ENCODE measurements around the gene FAM177A1. TPM values are rescaled to one million over a fixed set of nuclear protein-coding genes. Genes with fewer than 3 reads are reported as not detected.

Gene FAM177A1
- total and polyA plus RNA-seq, 10 donors, result 17.5 to 47.0 (median 25.6) TPM

- Histone ChIP-seq H3K4me1 (no peaks in the 10 kb centered on the region), H3K4me3 (no peak overlapping the region), H3K9me3 (no peaks in the 10 kb centered on the region), H3K36me3 (peaks cover 0 to 94% (median 44%) of the 10 kb centered on the region in 6 donors), H3K27ac (no peak overlapping the region), H3K27me3 (replicated peaks in 1 of 7) (no peaks in the 10 kb centered on the region)
- TF ChIP-seq POLR2A (IDR thresholded peaks at IDR 0.05) (no peak), POLR2AphosphoS5 (IDR thresholded peaks at IDR 0.05) (no peak), CTCF (IDR thresholded peaks at IDR 0.05 in 8 of 11, conservative IDR thresholded peaks at IDR 0.05 in 3 of 11) (no peak)
- intact Hi-C loops (cut with DNase I; ENCODE audit: low total_unique reads), result no loop called here
- DNase-seq, result no peak
- 74 to 100% (median 95%) methylated on average over 1 of the region's 1 CpG for whole genome bisulfite sequencing, 5 donors
These were observed 41.2 kb upstream of the FAM177A1 start for GRCh38 chr14:35004839-35005238.

GRCh38 chr14:35016568-35016967, 29.5 kb upstream of the FAM177A1 start:
- Histone ChIP-seq H3K4me1 (peaks cover 0 to 8% (median 0%) of the 10 kb centered on the region in 6 donors), H3K27me3 (replicated peaks in 1 of 7) (no peaks in the 10 kb centered on the region), H3K4me3 (no peak overlapping the region), H3K36me3 (peaks cover 0 to 100% (median 82%) of the 10 kb centered on the region in 6 donors), H3K27ac (no peak overlapping the region), H3K9me3 (no peaks in the 10 kb centered on the region)
- intact Hi-C loops (cut with DNase I; ENCODE audit: low total_unique reads), result no loop called here
- no peak for TF ChIP-seq POLR2A (IDR thresholded peaks at IDR 0.05)
- no peak for TF ChIP-seq CTCF (IDR thresholded peaks at IDR 0.05 in 8 of 11, conservative IDR thresholded peaks at IDR 0.05 in 3 of 11)
- no peak for TF ChIP-seq POLR2AphosphoS5 (IDR thresholded peaks at IDR 0.05)
- 100% methylated on average over 1 of the region's 1 CpG for WGBS, 5 donors
- no peak for DNase-seq

GRCh38 chr14:35020713-35021112, 25.4 kb upstream of the FAM177A1 start:
- 55 to 68% (median 58%) methylated on average over 4 of the region's 4 CpGs for WGBS, 5 donors
- peaks cover 0 to 8% (median 0%) of the 10 kb centered on the region in 6 donors for H3K4me1 ChIP-seq
- no peaks in the 10 kb centered on the region for H3K27me3 ChIP-seq (replicated peaks in 1 of 7)
- peaks cover 0 to 100% (median 79%) of the 10 kb centered on the region in 6 donors for H3K36me3 ChIP-seq
- peak overlapping the region in 1 of 8 donors; percentile 26 for H3K27ac ChIP-seq
- intact Hi-C loops (cut with DNase I; ENCODE audit: low total_unique reads), result no loop called here
- TF ChIP-seq POLR2A (IDR thresholded peaks at IDR 0.05), result no peak
- no peak for TF ChIP-seq POLR2AphosphoS5 (IDR thresholded peaks at IDR 0.05)
- no peak for TF ChIP-seq CTCF (IDR thresholded peaks at IDR 0.05 in 8 of 11, conservative IDR thresholded peaks at IDR 0.05 in 3 of 11)
- no peak for DNase-seq
- H3K4me3 ChIP-seq, result no peak overlapping the region
- H3K9me3 ChIP-seq, result no peaks in the 10 kb centered on the region

- peaks cover 0 to 100% (median 83%) of the 10 kb centered on the region in 6 donors for H3K36me3 ChIP-seq
- TF ChIP-seq POLR2AphosphoS5 (IDR thresholded peaks at IDR 0.05) (no peak), POLR2A (IDR thresholded peaks at IDR 0.05) (no peak), CTCF (IDR thresholded peaks at IDR 0.05 in 8 of 11, conservative IDR thresholded peaks at IDR 0.05 in 3 of 11) (no peak)
- H3K4me1 ChIP-seq, result no peaks in the 10 kb centered on the region
- no peak overlapping the region for H3K27ac ChIP-seq
- DNase-seq, result no peak
- H3K4me3 ChIP-seq, result no peak overlapping the region
- H3K27me3 ChIP-seq (replicated peaks in 1 of 7), result no peaks in the 10 kb centered on the region
- 95 to 100% (median 97%) methylated on average over 2 of the region's 2 CpGs for WGBS, 5 donors
- intact Hi-C loops (cut with DNase I; ENCODE audit: low total_unique reads), result no loop called here
- peaks cover 0 to 11% (median 9%) of the 10 kb centered on the region in 8 donors for H3K9me3 ChIP-seq
These were observed 17.6 kb upstream of the FAM177A1 start for GRCh38 chr14:35028435-35028834.

Measured in spleen (tissue), 11 donors.